ENCODE data around the gene ENTPD3.

DNA sequence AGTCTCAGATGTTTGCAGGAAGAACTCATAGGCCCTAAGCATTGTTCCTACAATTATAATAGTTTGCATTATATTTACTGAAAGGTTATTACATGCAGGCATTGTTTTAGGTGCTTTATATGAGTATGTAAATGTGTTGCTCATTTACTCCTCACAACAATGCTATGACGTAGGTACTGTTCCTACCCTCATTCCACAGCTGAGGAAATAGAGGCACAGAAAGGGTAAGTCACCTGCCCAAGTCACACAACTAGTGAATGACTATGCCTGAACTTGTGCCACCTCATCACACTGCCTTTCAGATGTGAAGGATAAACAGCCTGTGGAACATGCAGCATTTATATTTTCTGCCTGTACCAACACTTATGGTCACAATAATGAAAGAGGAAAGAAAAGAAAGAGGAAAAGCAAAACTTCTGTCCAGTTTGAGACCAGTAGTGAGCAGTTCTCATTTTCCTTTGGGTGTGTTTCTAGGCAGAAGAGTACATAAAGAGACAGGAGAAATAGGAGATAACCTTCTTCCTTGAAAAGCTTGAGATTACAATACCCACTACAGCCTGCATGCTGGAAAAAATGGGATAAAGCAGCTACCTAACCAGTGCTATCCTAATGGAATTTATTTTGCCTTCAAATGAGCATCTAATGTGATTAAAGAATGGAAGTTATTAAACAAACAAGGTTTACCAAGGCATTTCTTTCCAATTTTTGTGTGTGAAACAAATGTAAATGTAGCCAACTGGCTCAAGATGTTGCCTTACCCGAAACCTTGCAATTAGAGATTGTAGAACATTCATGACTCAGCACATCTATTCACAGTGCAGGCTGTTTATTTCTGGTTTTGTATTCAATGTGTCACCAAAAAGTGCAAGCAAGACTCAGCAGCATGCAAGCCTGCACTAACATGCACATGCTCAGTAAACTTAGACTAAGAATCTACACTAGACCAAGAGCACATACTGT, 20.5 kb upstream of the ENTPD3 start:
- no peak for TF ChIP-seq POLR2A (IDR thresholded peaks at IDR 0.05; ENCODE audit: low read length)
- TF ChIP-seq GATA1 (IDR thresholded peaks at IDR 0.05; ENCODE audit: low read depth, low read length) = no peak
